HG03139 (cell line): ENCODE results near the gene TBC1D8.

Experiments used
- ATAC-seq: cut with Tn5 transposase; IDR thresholded peaks from one replicate; pipeline ENCODE4 v1.9.1; 2021; ENCODE audit not compliant: unreplicated experiment

TBC1D8 gene

DNA sequence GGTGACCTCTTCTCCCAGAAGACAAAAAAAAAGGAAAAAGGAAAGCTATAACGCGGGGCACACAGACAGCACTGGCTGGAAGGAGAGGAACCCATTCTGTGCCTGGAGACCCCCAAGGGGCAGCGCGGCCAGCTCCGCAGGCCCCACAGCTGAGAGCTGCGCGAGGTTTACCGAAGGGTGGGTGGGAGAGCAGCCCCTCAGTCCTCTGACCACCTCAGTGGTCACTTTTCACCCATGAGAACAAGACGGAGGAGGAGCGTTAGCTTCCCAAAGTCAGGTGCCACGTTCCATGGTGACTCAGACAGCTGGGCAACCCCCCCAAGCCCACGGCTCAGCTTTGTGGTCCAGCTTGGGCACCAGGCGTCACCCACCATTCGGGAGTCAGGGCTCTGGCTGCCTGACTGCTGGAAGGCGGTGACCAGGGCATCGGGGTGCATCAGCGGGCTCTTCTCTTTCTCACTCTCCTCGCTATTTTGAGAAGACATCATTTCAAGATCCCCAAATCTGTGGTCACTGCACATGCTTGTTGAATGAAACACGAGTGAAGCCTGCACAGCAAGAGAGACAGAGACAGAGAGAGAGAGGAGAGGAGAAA lies 113.9 kb downstream of the TBC1D8 start:
- no peak for ATAC-seq

- ATAC-seq, result no peak
Measured at GRCh38 chr2:101036562-101036961, 114.6 kb downstream of the TBC1D8 start.

GRCh38 chr2:101032084-101032776 lies 119.0 kb downstream of the TBC1D8 start:
- no peak for ATAC-seq

GRCh38 chr2:101030866-101031554 lies 120.2 kb downstream of the TBC1D8 start:
- no peak for ATAC-seq

DNA sequence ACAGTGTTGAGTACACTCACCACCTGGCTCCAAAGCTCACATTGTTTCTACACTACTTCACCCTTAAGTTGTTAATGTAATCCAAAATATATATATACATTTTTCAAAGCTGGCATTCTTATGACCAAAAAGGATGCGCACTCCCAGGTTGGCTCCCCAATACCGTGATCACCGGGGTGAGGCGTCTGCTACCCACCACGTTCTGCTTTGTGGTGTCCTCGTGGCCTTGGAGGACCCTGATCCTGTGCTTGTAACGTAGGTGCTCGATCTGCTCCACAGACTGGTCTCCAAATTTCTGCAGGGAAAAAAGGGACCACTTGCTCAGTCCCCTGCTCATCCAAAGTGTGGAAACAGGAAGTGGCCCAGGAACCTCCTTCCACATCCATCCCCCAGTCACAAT lies 123.3 kb downstream of the TBC1D8 start:
- ATAC-seq, result no peak

GRCh38 chr2:101026923-101027469 lies 124.2 kb downstream of the TBC1D8 start:
- ATAC-seq, result no peak

- ATAC-seq, result no peak
Measured at GRCh38 chr2:101026253-101026701, 124.9 kb downstream of the TBC1D8 start.

- ATAC-seq, result no peak
Measured at GRCh38 chr2:101025561-101025960, 125.6 kb downstream of the TBC1D8 start.

GRCh38 chr2:101023327-101024107 lies 127.7 kb downstream of the TBC1D8 start:
- ATAC-seq, result no peak

DNA sequence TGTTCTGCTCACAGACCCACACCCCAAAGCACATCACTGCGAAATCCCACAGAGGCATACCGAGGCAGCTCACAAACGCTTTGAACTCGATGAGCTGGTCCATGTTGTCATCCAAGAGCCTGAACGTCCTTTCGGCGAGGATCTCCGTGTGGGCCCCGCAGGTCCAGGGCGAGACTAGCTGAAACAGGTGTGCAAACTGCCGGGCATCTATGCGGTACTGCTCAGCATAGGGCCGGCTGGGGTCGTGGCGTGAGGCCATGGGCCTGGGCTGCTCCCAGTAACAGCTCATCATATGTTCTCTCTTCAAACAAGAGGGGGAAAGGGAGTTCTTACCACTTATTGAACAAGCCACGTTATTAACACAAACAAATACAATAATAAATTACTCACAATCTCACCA lies 129.0 kb downstream of the TBC1D8 start:
- ATAC-seq, result no peak

DNA sequence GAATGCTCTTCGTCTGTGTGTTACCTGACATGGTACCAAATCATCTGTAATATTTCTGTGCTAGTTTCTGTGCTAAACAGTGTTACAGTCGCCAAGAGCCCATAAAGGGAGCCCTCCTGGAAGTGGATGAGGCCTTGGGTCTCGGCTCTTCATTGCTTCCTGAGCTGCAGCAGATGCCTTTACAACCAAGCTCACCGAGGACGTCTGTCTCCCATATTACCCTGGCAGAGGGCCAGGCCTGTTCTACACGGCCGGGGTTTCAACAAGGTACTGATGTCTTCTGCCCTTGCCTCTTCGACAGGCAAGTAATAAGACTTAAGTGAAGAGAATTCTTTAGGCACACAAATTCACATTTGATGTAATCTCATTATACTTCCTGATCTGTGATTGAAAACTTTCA lies 132.2 kb downstream of the TBC1D8 start:
- ATAC-seq, result no peak

DNA sequence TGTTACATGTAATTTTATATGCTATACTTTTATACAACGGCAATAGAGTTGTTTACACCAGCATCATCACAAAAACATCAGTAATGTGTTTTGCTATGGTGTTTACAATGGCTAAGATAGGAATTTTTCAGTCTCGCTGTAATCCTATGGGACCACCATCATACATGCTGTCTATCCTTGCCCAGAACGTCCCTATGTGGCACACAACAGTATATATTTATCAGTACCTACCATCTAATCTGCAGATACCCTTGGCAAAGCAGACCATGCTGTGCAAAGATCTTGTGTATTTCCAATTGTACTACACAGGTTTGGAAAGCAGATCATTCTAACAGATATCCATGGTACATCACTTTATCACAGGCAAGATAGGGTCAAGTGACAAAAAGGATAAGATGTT lies 133.8 kb downstream of the TBC1D8 start:
- ATAC-seq, result no peak

GRCh38 chr2:101014264-101014857 lies 136.8 kb downstream of the TBC1D8 start:
- ATAC-seq, result no peak

GRCh38 chr2:101012706-101013181 lies 138.4 kb downstream of the TBC1D8 start:
- ATAC-seq, result no peak

DNA sequence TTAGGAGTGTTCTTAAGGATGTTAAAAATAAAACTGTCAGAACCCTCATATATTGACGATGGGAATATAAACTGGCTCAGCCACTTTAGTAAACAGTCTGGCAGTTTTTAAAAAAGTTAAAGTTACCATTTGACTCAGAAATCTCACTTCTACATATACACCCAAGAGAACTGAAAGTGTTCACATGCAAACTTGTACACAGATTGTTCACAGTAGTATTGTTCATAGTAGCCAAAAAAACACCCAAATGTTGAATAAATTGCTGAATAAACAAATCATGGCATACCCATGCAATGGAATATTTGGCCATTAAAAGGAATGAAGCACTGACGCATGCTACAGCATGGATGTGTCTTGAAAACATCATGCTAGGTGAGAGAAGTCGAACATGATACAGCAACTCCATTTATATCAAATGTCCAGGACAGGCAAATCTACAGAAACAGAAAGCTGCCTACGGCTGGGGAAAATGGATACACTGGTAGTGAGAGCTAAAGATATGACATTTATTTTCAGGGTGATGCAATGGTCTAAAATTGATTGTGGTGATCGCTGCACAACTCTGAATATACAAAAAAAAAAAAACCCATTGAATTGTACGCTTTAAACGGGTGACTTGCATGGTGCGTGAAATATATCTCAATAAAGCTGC lies 139.0 kb downstream of the TBC1D8 start:
- ATAC-seq, result no peak

DNA sequence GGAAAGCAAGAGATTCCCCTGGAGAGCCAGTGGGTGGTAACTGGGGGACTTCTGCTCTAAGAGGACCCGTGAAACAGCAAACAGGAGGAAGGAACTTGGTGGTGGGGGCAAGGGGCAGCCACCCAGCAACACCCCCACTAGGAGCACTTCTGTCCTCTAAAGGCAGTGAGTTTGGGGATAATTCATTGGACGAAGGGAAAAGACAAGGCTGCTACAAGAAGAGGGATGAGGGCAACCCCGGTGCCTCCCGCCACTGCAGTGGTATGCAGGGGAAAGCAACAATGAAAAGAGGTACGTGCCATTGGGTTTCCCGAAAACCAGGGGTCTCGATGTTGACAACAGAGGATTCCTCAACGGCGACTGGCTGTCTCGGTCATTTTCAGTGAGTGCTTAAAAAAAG lies 140.0 kb downstream of the TBC1D8 start:
- no peak for ATAC-seq

DNA sequence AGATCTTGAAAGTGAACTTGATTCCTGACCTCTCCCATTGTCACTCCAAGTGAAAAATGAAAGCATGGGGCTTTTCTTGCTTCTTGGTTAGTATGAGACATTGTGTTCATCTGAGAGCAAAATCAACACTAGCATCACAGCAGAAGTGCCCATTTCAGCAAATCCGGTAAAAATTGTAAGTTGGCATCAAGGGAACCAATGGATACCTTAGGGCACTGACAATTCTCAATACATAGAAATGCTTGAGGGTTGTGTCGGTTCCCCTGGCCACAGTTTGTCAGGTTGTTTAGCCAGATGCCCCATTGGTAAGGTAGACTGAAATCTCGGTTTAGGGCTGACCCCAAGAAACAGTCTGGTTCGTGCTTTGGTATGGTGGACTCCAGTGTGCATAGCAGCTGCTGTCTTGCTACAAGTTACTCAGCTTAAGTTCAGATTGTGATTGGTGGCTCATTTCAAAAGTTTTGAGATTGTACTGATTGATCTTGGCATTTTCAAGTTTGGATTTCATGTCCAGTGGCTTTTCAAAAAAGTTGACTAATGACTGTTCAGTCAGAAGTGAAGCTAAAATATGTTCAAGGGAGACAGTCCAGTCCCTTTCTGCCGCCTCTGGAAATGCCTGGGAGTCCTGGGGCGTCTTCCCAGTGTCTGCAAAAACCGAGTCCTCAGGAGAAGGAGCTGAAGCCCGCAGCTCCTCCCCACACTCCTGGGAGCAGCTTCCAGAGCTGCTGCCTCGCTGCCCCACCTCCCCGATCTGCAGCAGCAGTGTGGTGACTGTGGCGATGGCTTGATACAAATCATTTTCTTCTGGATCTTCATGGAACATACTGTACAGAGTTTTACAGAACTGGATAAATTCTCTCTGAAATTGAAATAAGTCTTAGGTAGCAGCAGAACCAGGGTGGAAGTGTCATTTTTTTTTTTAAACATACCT lies 143.5 kb downstream of the TBC1D8 start:
- ATAC-seq, result no peak

DNA sequence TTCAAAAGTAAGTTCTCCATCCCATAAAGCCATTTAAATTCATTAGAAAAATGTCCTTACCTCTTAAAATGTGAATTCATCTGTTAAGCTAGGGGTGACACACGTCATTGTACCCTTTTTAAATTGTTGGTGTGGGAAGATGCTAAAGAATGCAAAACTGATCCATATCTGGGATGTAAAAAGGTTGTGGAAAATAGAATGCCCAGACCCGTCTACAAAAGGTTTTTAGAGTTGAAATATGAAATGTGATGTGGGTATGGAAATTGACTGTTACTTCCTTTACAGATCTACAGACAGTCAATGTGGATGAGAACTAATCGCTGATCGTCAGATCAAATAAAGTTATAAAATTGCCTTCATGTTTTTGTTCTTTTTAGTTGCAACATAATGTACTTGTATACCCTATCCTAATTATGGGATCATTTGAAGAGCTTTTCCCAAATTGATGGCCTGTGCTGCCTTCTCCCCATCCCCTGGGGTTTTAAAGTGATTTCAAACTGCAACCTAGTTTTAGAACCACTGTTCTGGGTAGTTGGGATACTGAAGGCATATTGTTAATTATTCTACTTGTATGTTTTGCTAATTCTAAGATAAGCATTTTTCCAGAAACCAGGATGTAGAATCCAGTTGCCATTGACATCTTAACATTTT lies 145.0 kb downstream of the TBC1D8 start:
- ATAC-seq, result no peak
